ENCODE data around the gene EFCAB14. TPM values are rescaled to one million over a fixed set of nuclear protein-coding genes. Genes with fewer than 3 reads are reported as not detected.
"Not testable (repeated sequence)": the region's sequence is repeated elsewhere in the genome, so short reads cannot be mapped to it uniquely, and the experiment has no call there.

Gene EFCAB14
- total and polyA plus RNA-seq, 7 donors = 21.1 to 63.3 (median 52.0) TPM

DNA sequence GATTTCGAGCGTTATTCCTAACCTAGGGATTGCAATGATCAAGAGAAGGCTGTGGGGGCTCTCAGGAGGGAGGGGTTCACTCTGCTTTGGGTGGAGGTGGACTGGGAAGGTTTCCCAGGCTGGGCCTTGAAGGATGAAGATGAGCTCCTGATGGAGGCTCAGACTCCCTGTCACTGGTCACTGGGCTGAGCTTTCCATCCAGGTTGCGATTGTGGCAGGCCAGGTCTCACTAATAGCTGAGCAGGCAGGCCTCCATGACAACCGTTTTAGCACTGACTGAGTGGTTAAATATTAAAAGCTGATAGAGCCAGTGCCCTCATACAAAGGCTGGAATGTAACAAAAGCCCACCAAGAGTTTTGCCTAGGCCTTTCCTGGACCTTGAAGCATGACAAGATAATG lies 36.2 kb upstream of the EFCAB14 start:
- DNase-seq = no peak
- Histone ChIP-seq H3K27ac (no peak overlapping the region), H3K36me3 (ENCODE audit: insufficient read depth in 1 of 2, low read depth in 1 of 2) (no peaks in the 10 kb centered on the region), H3K9me3 (no peaks in the 10 kb centered on the region), H3K27me3 (ENCODE audit: insufficient read depth in 3 of 3, low read length in 2 of 3) (peaks cover 0 to 3% (median 0%) of the 10 kb centered on the region in 3 donors), H3K4me3 (no peak overlapping the region), H3K4me1 (no peaks in the 10 kb centered on the region)
- 71 to 79% (median 74%) methylated on average over 4 of the region's 4 CpGs for WGBS, 3 donors
- intact Hi-C loops (cut with DNase I) = no loop called here
- ATAC-seq = no peak
- TF ChIP-seq, protein P1, sequence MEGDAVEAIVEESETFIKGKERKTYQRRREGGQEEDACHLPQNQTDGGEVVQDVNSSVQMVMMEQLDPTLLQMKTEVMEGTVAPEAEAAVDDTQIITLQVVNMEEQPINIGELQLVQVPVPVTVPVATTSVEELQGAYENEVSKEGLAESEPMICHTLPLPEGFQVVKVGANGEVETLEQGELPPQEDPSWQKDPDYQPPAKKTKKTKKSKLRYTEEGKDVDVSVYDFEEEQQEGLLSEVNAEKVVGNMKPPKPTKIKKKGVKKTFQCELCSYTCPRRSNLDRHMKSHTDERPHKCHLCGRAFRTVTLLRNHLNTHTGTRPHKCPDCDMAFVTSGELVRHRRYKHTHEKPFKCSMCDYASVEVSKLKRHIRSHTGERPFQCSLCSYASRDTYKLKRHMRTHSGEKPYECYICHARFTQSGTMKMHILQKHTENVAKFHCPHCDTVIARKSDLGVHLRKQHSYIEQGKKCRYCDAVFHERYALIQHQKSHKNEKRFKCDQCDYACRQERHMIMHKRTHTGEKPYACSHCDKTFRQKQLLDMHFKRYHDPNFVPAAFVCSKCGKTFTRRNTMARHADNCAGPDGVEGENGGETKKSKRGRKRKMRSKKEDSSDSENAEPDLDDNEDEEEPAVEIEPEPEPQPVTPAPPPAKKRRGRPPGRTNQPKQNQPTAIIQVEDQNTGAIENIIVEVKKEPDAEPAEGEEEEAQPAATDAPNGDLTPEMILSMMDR (IDR thresholded peaks at IDR 0.05) = no peak

DNA sequence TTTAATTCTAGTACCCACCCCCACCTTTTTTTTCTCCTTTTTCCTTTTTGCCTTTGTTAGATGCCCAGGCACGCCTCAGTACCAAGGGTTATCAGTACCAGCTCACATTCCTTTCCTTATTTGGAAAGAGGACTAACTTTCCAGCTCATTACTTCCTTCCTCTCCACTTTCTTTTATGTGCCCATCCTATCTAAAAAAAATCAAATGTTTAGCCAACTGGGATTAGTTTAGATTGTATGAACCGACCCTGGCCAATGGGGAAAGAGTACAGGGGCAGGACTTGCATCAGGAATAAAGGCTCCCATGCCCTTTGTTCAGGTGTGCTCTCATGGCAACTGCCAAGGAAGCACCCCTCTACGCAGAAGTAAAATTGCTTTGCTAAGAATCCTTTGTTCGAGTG lies 35.8 kb upstream of the EFCAB14 start:
- H3K4me1 ChIP-seq; H3K27me3 ChIP-seq (ENCODE audit: insufficient read depth in 3 of 3, low read length in 2 of 3); H3K9me3 ChIP-seq; H3K27ac ChIP-seq; intact Hi-C loops (cut with DNase I); DNase-seq; H3K4me3 ChIP-seq; H3K36me3 ChIP-seq (ENCODE audit: insufficient read depth in 1 of 2, low read depth in 1 of 2); ATAC-seq: not testable (repeated sequence)
- 62 to 70% (median 66%) methylated on average over 4 of the region's 4 CpGs for WGBS, 3 donors

GRCh38 chr1:46753985-46754384 lies 35.1 kb upstream of the EFCAB14 start:
- intact Hi-C loops (cut with DNase I) = no loop called here
- no peak overlapping the region for H3K27ac ChIP-seq
- no peaks in the 10 kb centered on the region for H3K4me1 ChIP-seq
- H3K36me3 ChIP-seq (ENCODE audit: insufficient read depth in 1 of 2, low read depth in 1 of 2) = no peaks in the 10 kb centered on the region
- no peak overlapping the region for H3K4me3 ChIP-seq
- 40 to 64% (median 53%) methylated on average over 1 of the region's 1 CpG for WGBS, 3 donors
- DNase-seq (no peak), ATAC-seq (no peak)
- H3K9me3 ChIP-seq = no peaks in the 10 kb centered on the region
- TF ChIP-seq, protein P1 (IDR thresholded peaks at IDR 0.05) = no peak
- peaks cover 0 to 3% (median 0%) of the 10 kb centered on the region in 3 donors for H3K27me3 ChIP-seq (ENCODE audit: insufficient read depth in 3 of 3, low read length in 2 of 3)

GRCh38 chr1:46749921-46750404 lies 31.0 kb upstream of the EFCAB14 start:
- H3K27ac ChIP-seq = no peak overlapping the region

GRCh38 chr1:46749404-46749803 lies 30.5 kb upstream of the EFCAB14 start:
- DNase-seq = no peak
- H3K4me3 ChIP-seq = no peak overlapping the region
- peak in 1 of 4 donors; percentile 41 for ATAC-seq
- no peak overlapping the region for H3K27ac ChIP-seq
- H3K36me3 ChIP-seq (ENCODE audit: insufficient read depth in 1 of 2, low read depth in 1 of 2) = no peaks in the 10 kb centered on the region
- no peaks in the 10 kb centered on the region for H3K4me1 ChIP-seq
- 80 to 92% (median 85%) methylated on average over 1 of the region's 1 CpG for WGBS, 3 donors
- TF ChIP-seq, protein P1 (IDR thresholded peaks at IDR 0.05) = no peak
- H3K27me3 ChIP-seq (ENCODE audit: insufficient read depth in 3 of 3, low read length in 2 of 3) = no peaks in the 10 kb centered on the region
- no peaks in the 10 kb centered on the region for H3K9me3 ChIP-seq
- intact Hi-C loops (cut with DNase I) = no loop called here

More at GRCh38 chr1:46749921-46750404, 31.0 kb upstream of the EFCAB14 start:
- Histone ChIP-seq H3K36me3 (ENCODE audit: insufficient read depth in 1 of 2, low read depth in 1 of 2) (no peaks in the 10 kb centered on the region), H3K27me3 (ENCODE audit: insufficient read depth in 3 of 3, low read length in 2 of 3) (no peaks in the 10 kb centered on the region), H3K9me3 (no peaks in the 10 kb centered on the region), H3K4me1 (no peaks in the 10 kb centered on the region), H3K4me3 (no peak overlapping the region)
- TF ChIP-seq, protein P1 (IDR thresholded peaks at IDR 0.05) = no peak
- peak in 3 of 4 donors; percentile 57 to 83 (median 68) for ATAC-seq
- DNase-seq = peak; percentile 52 to 73
- intact Hi-C loops (cut with DNase I) = no loop called here
- WGBS, 3 donors = 31 to 46% (median 32%) methylated on average over 7 of the region's 7 CpGs

All from psoas muscle (tissue), 8 donors.